MM.1S (cell line): Measurements from ENCODE around the gene CENPB.

Experiments used
- DNase-seq: peaks from one replicate; pipeline ENCODE4 v3.0.0-alpha.2; 2015
- H2AFZ ChIP-seq: fragments of 300-600 bp; sonication (generic); 2 replicates; pipeline ENCODE4 v1.6.0; 2016; ENCODE audit warnings: antibody characterized with exemption, low read length
- H3F3A ChIP-seq: fragments of 300-600 bp; sonication (generic); 2 replicates; pipeline ENCODE4 v1.6.1; 2016; ENCODE audit warnings: mild to moderate bottlenecking, antibody characterized with exemption, low read length, moderate library complexity, mixed read lengths; ENCODE audit not compliant: insufficient read depth
- H3K27ac ChIP-seq: fragments of 300-600 bp; sonication (generic); 2 replicates; pipeline ENCODE4 v1.5.1; 2016; ENCODE audit warnings: mild to moderate bottlenecking, low read length
- H3K27me3 ChIP-seq: fragments of 300-600 bp; sonication (generic); replicated peaks from 2 replicates; pipeline ENCODE4 v1.6.0; 2016; ENCODE audit warnings: low read length; ENCODE audit not compliant: insufficient read depth
- H3K36me3 ChIP-seq: fragments of 300-600 bp; sonication (generic); replicated peaks from 2 replicates; pipeline ENCODE4 v1.6.1; 2016; ENCODE audit warnings: mild to moderate bottlenecking, low read length, mixed read lengths; ENCODE audit not compliant: insufficient read depth
- H3K4me1 ChIP-seq: fragments of 300-600 bp; sonication (generic); 2 replicates; pipeline ENCODE4 v1.6.1; 2016; ENCODE audit warnings: low read length, mixed read lengths
- H3K4me2 ChIP-seq: fragments of 300-600 bp; sonication (generic); 2 replicates; pipeline ENCODE4 v1.6.0; 2016; ENCODE audit warnings: low read depth, low read length
- H3K4me3 ChIP-seq: fragments of 300-600 bp; sonication (generic); 2 replicates; pipeline ENCODE4 v1.5.1; 2016; ENCODE audit warnings: low read length, mixed read lengths
- H3K79me2 ChIP-seq: fragments of 300-600 bp; sonication (generic); 2 replicates; pipeline ENCODE4 v1.6.1; 2016; ENCODE audit warnings: mixed run types, low read length, mixed read lengths
- H3K9ac ChIP-seq: fragments of 300-600 bp; sonication (generic); 2 replicates; pipeline ENCODE4 v1.6.1; 2016; ENCODE audit warnings: low read length, mixed read lengths
- H3K9me2 ChIP-seq: fragments of 300-600 bp; sonication (generic); replicated peaks from 2 replicates; pipeline ENCODE4 v1.6.1; 2016; ENCODE audit warnings: mild to moderate bottlenecking, low read length, mixed read lengths; ENCODE audit not compliant: insufficient read depth
- H3K9me3 ChIP-seq: fragments of 300-600 bp; sonication (generic); replicated peaks from 2 replicates; pipeline ENCODE4 v1.6.1; 2016; ENCODE audit warnings: mild to moderate bottlenecking, low read length, mixed read lengths; ENCODE audit not compliant: insufficient read depth
- H4K20me1 ChIP-seq: fragments of 300-600 bp; sonication (generic); 2 replicates; pipeline ENCODE4 v1.6.1; 2016; ENCODE audit warnings: mild to moderate bottlenecking, low read length, moderate library complexity, mixed read lengths; ENCODE audit not compliant: insufficient read depth
- CTCF ChIP-seq: fragments of 300-600 bp; sonication (generic); IDR thresholded peaks from 2 replicates; pipeline ENCODE4 v1.5.1; 2016; ENCODE audit warnings: antibody characterized with exemption, low read length, mixed read lengths
- EZH2 ChIP-seq: fragments of 300-600 bp; sonication (generic); optimal IDR thresholded peaks from 2 replicates; pipeline ENCODE3; 2017; ENCODE audit warnings: low read depth, mild to moderate bottlenecking, antibody characterized with exemption, low read length, mixed read lengths
- EZH2phosphoT487 ChIP-seq: fragments of 300-600 bp; sonication (generic); IDR thresholded peaks from 2 replicates; pipeline ENCODE4 v1.6.1; 2018; ENCODE audit warnings: antibody characterized with exemption, low read length

Gene CENPB

GRCh38 chr20:3813848-3814581, 27.5 kb upstream of the CENPB start:
- DNase-seq = no peak
- 0 out of 2 replicates have a peak, but pooled peaks cover 5% of the 10 kb centered on the region for H3K4me1 ChIP-seq
- H3K4me3 ChIP-seq = no peak overlapping the region

GRCh38 chr20:3812975-3813847, 26.7 kb upstream of the CENPB start:
- Histone ChIP-seq H2AFZ (no peak overlapping the region), H3K27me3 (no peaks in the 10 kb centered on the region), H4K20me1 (no peaks in the 10 kb centered on the region), H3F3A (no peaks in the 10 kb centered on the region), H3K9me2 (no peaks in the 10 kb centered on the region), H3K9me3 (no peaks in the 10 kb centered on the region), H3K27ac (no peak overlapping the region), H3K4me1 (no peaks in the 10 kb centered on the region), H3K36me3 (no peaks in the 10 kb centered on the region), H3K9ac (no peak overlapping the region), H3K4me3 (no peak overlapping the region), H3K4me2 (no peak overlapping the region), H3K79me2 (no peaks in the 10 kb centered on the region)
- DNase-seq = no peak
- TF ChIP-seq CTCF = no peak
- TF ChIP-seq EZH2 = no peak
- TF ChIP-seq EZH2phosphoT487 = no peak

More at GRCh38 chr20:3813848-3814581, 27.5 kb upstream of the CENPB start:
- Histone ChIP-seq H3K27me3 (no peaks in the 10 kb centered on the region), H3K9me3 (no peaks in the 10 kb centered on the region), H3K4me2 (no peak overlapping the region), H3K9ac (no peak overlapping the region), H3K79me2 (no peaks in the 10 kb centered on the region), H2AFZ (no peak overlapping the region), H3F3A (no peaks in the 10 kb centered on the region), H3K9me2 (no peaks in the 10 kb centered on the region), H3K36me3 (no peaks in the 10 kb centered on the region), H3K27ac (no peak overlapping the region), H4K20me1 (no peaks in the 10 kb centered on the region)
- TF ChIP-seq EZH2phosphoT487 = no peak

- H3K27ac ChIP-seq = no peak overlapping the region
- no peaks in the 10 kb centered on the region for H3K9me3 ChIP-seq
- H3K79me2 ChIP-seq = no peaks in the 10 kb centered on the region
- H3F3A ChIP-seq = no peaks in the 10 kb centered on the region; the same call in 1 of the 2 replicates
- H3K9me2 ChIP-seq = no peaks in the 10 kb centered on the region
- no peaks in the 10 kb centered on the region for H3K36me3 ChIP-seq
- no peaks in the 10 kb centered on the region for H4K20me1 ChIP-seq
- no peak overlapping the region for H2AFZ ChIP-seq
- H3K27me3 ChIP-seq = no peaks in the 10 kb centered on the region
- no peak overlapping the region for H3K4me3 ChIP-seq
- H3K4me2 ChIP-seq = no peak overlapping the region
- DNase-seq = no peak
- H3K4me1 ChIP-seq = no peaks in the 10 kb centered on the region
- H3K9ac ChIP-seq = no peak overlapping the region
- TF ChIP-seq CTCF (no peak), EZH2 (no peak), EZH2phosphoT487 (no peak)
These were observed 25.7 kb upstream of the CENPB start for GRCh38 chr20:3812259-3812681.
